Measurements from ENCODE around the gene ZBTB49.

Gene ZBTB49

GRCh38 chr4:4268776-4269175 is 21.3 kb upstream of the ZBTB49 start:
- no peak overlapping the region for H3K4me3 ChIP-seq (ENCODE audit: low read depth, low read length)
- DNase-seq (ENCODE audit: low read depth), result no peak
- TF ChIP-seq CTCF (IDR thresholded peaks at IDR 0.05; ENCODE audit: control insufficient read depth, extremely low read depth, insufficient read depth), result no peak

DNA sequence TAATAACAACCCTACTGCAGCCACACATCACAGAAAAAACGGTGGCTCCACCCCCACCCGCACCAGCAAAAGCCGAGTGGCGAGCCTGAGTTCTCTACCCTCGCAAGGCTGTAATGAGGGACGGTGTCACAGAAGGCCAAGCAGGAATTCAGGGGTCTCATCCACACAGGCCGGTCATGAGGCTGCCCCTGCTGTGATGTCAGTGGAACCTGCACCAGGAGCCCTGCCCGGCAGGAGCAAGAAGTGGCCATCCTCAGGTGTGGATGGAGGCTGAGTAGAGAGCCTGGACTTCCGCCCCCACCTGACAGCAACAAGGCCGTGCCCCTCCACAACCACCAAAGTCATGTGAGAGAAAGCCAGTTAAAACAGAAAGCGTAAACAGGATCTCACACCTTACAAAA is 20.7 kb upstream of the ZBTB49 start:
- no peak for TF ChIP-seq CTCF (IDR thresholded peaks at IDR 0.05; ENCODE audit: control insufficient read depth, extremely low read depth, insufficient read depth)
- no peak overlapping the region for H3K4me3 ChIP-seq (ENCODE audit: low read depth, low read length)
- DNase-seq (ENCODE audit: low read depth), result no peak

DNA sequence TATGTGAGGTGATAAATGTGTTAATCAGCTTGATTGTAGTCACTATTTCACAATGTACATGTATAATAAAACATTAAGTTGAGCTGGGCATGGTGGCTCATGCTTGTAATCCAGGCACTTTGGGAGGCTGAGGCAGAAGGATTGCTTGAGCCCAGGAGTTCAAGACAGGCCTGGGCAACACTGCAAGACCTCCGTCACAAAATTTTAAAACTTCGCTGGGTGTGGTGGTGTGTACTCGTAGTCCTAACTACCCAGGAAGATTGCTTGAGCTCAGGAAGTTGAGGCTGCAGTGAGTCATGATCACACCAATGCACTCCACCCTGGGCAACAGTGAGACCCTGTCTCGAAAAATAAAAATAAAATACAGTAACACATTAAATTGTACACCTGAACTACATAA is 20.2 kb upstream of the ZBTB49 start:
- no peak for TF ChIP-seq CTCF (IDR thresholded peaks at IDR 0.05; ENCODE audit: control insufficient read depth, extremely low read depth, insufficient read depth)
- no peak overlapping the region for H3K4me3 ChIP-seq (ENCODE audit: low read depth, low read length)
- no peak for DNase-seq (ENCODE audit: low read depth)

GRCh38 chr4:4270529-4270928 is 19.5 kb upstream of the ZBTB49 start:
- no peak for TF ChIP-seq CTCF (IDR thresholded peaks at IDR 0.05; ENCODE audit: control insufficient read depth, extremely low read depth, insufficient read depth)
- no peak overlapping the region for H3K4me3 ChIP-seq (ENCODE audit: low read depth, low read length)
- DNase-seq (ENCODE audit: low read depth), result no peak

GRCh38 chr4:4271912-4272311 is 18.1 kb upstream of the ZBTB49 start:
- no peak for DNase-seq (ENCODE audit: low read depth)
- no peak overlapping the region for H3K4me3 ChIP-seq (ENCODE audit: low read depth, low read length)
- 0 out of 2 replicates have a peak, but pooled peaks have one; percentile 16 for TF ChIP-seq CTCF (IDR thresholded peaks at IDR 0.05; ENCODE audit: control insufficient read depth, extremely low read depth, insufficient read depth)

GRCh38 chr4:4274226-4274625 is 15.8 kb upstream of the ZBTB49 start:
- DNase-seq (ENCODE audit: low read depth), result no peak
- TF ChIP-seq CTCF (IDR thresholded peaks at IDR 0.05; ENCODE audit: control insufficient read depth, extremely low read depth, insufficient read depth), result no peak
- no peak overlapping the region for H3K4me3 ChIP-seq (ENCODE audit: low read depth, low read length)

- no peak overlapping the region for H3K4me3 ChIP-seq (ENCODE audit: low read depth, low read length)
- no peak for DNase-seq (ENCODE audit: low read depth)
- no peak for TF ChIP-seq CTCF (IDR thresholded peaks at IDR 0.05; ENCODE audit: control insufficient read depth, extremely low read depth, insufficient read depth)
Measured at GRCh38 chr4:4277531-4277930, 12.5 kb upstream of the ZBTB49 start.
